GM19463 (cell line): ENCODE results near the gene PFKP.

Experiments used
- ATAC-seq: cut with Tn5 transposase; IDR thresholded peaks from one replicate; pipeline ENCODE4 v1.9.1; 2021; ENCODE audit warnings: mild to moderate bottlenecking, moderate library complexity; ENCODE audit not compliant: unreplicated experiment

Gene PFKP

GRCh38 chr10:3179174-3179573, 111.8 kb downstream of the PFKP start:
- no peak for ATAC-seq

- no peak for ATAC-seq
Measured at GRCh38 chr10:3180355-3181025, 113.1 kb downstream of the PFKP start.

- no peak for ATAC-seq
Measured at GRCh38 chr10:3185386-3185785, 118.0 kb downstream of the PFKP start.

GRCh38 chr10:3186368-3186767, 119.0 kb downstream of the PFKP start:
- no peak for ATAC-seq
